ENCODE data around the gene ARHGAP32. TPM values are rescaled to one million over a fixed set of nuclear protein-coding genes. Genes with fewer than 3 reads are reported as not detected.
A peak's percentile ranks its signal among the peaks of the same experiment; 100 is the strongest.

ARHGAP32 gene
- total RNA-seq, 1 donor from 2014 or later, result 21.4 TPM

GRCh38 chr11:129034001-129034400 lies 158.1 kb downstream of the ARHGAP32 start:
- no peaks in the 10 kb centered on the region for H3K4me1 Mint-ChIP-seq
- no peak for DNase-seq (ENCODE audit: low spot score)
- peaks cover 15% of the 10 kb centered on the region for H3K9me3 Mint-ChIP-seq
- H3K36me3 ChIP-seq, result peaks cover 5% of the 10 kb centered on the region
- no peaks in the 10 kb centered on the region for H3K79me2 ChIP-seq (ENCODE audit: low read depth)
- TF ChIP-seq EZH2 (IDR thresholded peaks at IDR 0.05) (no peak), EZH2phosphoT487 (IDR thresholded peaks at IDR 0.05) (no peak), CTCF (IDR thresholded peaks at IDR 0.05) (no peak)
- H3K27me3 Mint-ChIP-seq (ENCODE audit: insufficient read depth, low read depth), result no peaks in the 10 kb centered on the region
- no peaks in the 10 kb centered on the region for H4K20me1 ChIP-seq (ENCODE audit: low read depth)
- H3K4me3 ChIP-seq, result no peak overlapping the region
- H2AFZ ChIP-seq (replicated peaks), result no peak overlapping the region
- H3K4me1 ChIP-seq, result no peaks in the 10 kb centered on the region
- H3K9ac ChIP-seq, result no peak overlapping the region
- no peak overlapping the region for H3K4me3 Mint-ChIP-seq
- H3K27me3 ChIP-seq, result no peaks in the 10 kb centered on the region
- no peak overlapping the region for H3K4me2 ChIP-seq
- H3K9me3 ChIP-seq (ENCODE audit: low read depth), result no peaks in the 10 kb centered on the region
- H3K27ac Mint-ChIP-seq, result no peak overlapping the region
- H3F3A ChIP-seq (ENCODE audit: low read depth), result no peaks in the 10 kb centered on the region
- peaks cover 32% of the 10 kb centered on the region for H3K36me3 Mint-ChIP-seq
- H3K27ac ChIP-seq, result no peak overlapping the region

- DNase-seq (ENCODE audit: low spot score), result peak; percentile 65
- no peaks in the 10 kb centered on the region for H3K9me3 Mint-ChIP-seq
- H3K4me3 Mint-ChIP-seq, result no peak overlapping the region
- H3K4me3 ChIP-seq, result no peak overlapping the region
- no peak overlapping the region for H2AFZ ChIP-seq (replicated peaks)
- peaks cover 14% of the 10 kb centered on the region for H3K4me1 ChIP-seq
- H3K9ac ChIP-seq, result no peak overlapping the region
- H3K27ac ChIP-seq, result no peak overlapping the region
- H3K27me3 Mint-ChIP-seq (ENCODE audit: insufficient read depth, low read depth), result no peaks in the 10 kb centered on the region
- no peaks in the 10 kb centered on the region for H3K79me2 ChIP-seq (ENCODE audit: low read depth)
- H3K4me1 Mint-ChIP-seq, result peaks cover 7% of the 10 kb centered on the region
- peaks cover 13% of the 10 kb centered on the region for H4K20me1 ChIP-seq (ENCODE audit: low read depth)
- TF ChIP-seq EZH2 (IDR thresholded peaks at IDR 0.05) (no peak), EZH2phosphoT487 (IDR thresholded peaks at IDR 0.05) (no peak), CTCF (IDR thresholded peaks at IDR 0.05) (no peak)
- H3K9me3 ChIP-seq (ENCODE audit: low read depth), result no peaks in the 10 kb centered on the region
- no peaks in the 10 kb centered on the region for H3K36me3 ChIP-seq
- H3K27me3 ChIP-seq, result no peaks in the 10 kb centered on the region
- H3K36me3 Mint-ChIP-seq, result peaks cover 5% of the 10 kb centered on the region
- peaks cover 10% of the 10 kb centered on the region for H3F3A ChIP-seq (ENCODE audit: low read depth)
- H3K4me2 ChIP-seq, result no peak overlapping the region
- H3K27ac Mint-ChIP-seq, result no peak overlapping the region
These were observed 168.0 kb downstream of the ARHGAP32 start for GRCh38 chr11:129023968-129024676.

- Mint-ChIP-seq H3K9me3 (no peaks in the 10 kb centered on the region), H3K36me3 (no peaks in the 10 kb centered on the region), H3K27ac (no peak overlapping the region), H3K4me3 (no peak overlapping the region), H3K4me1 (peaks cover 7% of the 10 kb centered on the region), H3K27me3 (ENCODE audit: insufficient read depth, low read depth) (no peaks in the 10 kb centered on the region)
- peaks cover 14% of the 10 kb centered on the region for H3K4me1 ChIP-seq
- H4K20me1 ChIP-seq (ENCODE audit: low read depth), result peaks cover 13% of the 10 kb centered on the region
- no peaks in the 10 kb centered on the region for H3K36me3 ChIP-seq
- no peak overlapping the region for H3K4me3 ChIP-seq
- H3K79me2 ChIP-seq (ENCODE audit: low read depth), result no peaks in the 10 kb centered on the region
- H3K9ac ChIP-seq, result no peak overlapping the region
- peaks cover 10% of the 10 kb centered on the region for H3F3A ChIP-seq (ENCODE audit: low read depth)
- no peaks in the 10 kb centered on the region for H3K27me3 ChIP-seq
- no peak for TF ChIP-seq EZH2phosphoT487 (IDR thresholded peaks at IDR 0.05)
- TF ChIP-seq EZH2 (IDR thresholded peaks at IDR 0.05), result no peak
- TF ChIP-seq CTCF (IDR thresholded peaks at IDR 0.05), result no peak
- no peak overlapping the region for H3K4me2 ChIP-seq
- no peak overlapping the region for H3K27ac ChIP-seq
- H2AFZ ChIP-seq (replicated peaks), result no peak overlapping the region
- DNase-seq (ENCODE audit: low spot score), result no peak
- no peaks in the 10 kb centered on the region for H3K9me3 ChIP-seq (ENCODE audit: low read depth)
These were observed 170.8 kb downstream of the ARHGAP32 start for GRCh38 chr11:129021295-129021694.
